G401 (cell line): Measurements from ENCODE around the gene ZNF341. TPM values are rescaled to one million over a fixed set of nuclear protein-coding genes. Genes with fewer than 3 reads are reported as not detected.

Experiments used
- DNase-seq: peaks from one replicate; pipeline ENCODE4 v3.0.0-alpha.2; 2015; ENCODE audit warnings: low spot score
- in situ Hi-C: cut with HindIII; loops from 2 replicates; pipeline ENCODE4 v1.10.0; 2016; ENCODE audit warnings: low sequenced_read_pairs, mixed read lengths
- total RNA-seq: library from RNA; depleted of rRNA; stranded (reverse); fragments of >200 nt; shearing (Covaris generic); gene quantifications from 2 replicates; pipeline ENCODE4 v1.2.3, GENCODE V29; 2014; rRNA removed

Gene ZNF341
- total RNA-seq, 1 experiment from 2014 or later: 2.3 TPM

DNA sequence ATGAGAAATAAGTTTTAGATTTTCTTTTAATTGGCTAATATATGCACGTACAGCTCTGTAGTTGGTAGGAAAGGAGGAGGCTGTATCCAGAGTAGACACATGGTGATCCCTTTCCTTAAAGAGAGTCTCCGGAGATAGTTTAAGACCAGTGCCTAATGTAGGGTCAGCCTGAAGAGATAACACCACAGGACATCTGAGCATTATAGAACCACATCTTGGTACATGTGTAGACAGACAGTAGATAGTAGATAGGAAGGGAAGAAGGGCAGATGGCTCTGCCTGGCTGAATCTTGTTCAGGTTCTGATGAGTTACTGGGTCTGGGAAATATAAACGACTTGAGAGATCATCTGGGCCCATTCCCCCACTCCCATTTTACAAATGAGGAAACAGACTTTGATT, 97.8 kb downstream of the ZNF341 start:
- DNase-seq: no peak
- in situ Hi-C loops: no loop called here

DNA sequence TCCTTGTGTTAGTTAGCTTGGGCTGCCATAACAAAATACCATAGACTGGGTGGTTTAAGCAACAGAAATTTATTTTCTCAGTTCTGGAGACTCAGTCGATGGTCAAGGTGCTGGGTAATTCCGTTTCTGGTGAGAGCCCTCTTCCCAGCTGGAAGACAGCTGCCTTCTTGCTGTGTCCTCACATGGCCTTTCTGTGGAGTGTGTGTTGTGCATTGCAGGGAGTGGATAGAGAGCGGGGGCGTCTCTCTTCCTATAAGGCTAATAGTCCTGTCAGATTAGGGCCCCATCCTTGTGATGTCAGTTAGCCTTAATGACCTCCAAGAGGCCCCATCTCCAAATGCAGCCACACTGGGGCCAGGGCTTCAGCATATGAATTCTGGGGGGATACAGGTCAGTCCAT, 98.6 kb downstream of the ZNF341 start:
- no peak for DNase-seq
- in situ Hi-C loops: no loop called here

DNA sequence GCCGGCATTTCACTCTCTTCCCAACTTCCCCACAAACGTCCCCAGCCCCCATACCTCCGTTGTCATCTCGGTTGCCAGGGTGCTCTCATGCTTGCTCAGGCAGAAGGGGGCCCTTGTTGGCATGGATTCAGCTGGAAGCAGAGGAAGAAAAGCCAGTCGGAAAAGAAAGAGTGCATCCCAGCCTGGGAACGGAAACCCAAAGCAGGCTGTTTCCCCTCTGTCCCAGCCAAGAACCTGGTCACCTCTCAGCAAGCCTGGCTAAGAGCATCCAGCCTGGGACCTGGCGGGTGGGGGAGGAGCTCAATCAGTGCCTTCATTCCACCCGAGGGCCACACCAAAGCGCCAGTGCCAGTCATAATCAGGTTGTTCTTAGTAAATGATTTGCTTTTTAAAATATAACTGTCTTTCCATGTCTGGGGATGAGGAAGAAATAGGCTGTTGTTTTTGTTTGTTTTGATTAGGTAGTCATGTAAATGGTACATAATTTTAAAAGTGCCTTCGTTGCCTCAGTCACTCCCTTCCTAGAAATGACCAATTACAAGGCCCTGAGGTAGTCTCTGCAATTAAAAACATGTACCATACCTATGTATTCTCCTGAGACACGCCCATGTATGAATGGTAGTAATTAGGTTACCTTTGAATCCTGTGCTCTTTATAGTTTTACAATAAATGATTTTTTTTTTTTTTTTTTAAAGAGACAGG, 100.5 kb downstream of the ZNF341 start:
- in situ Hi-C loops: no loop called here
- peak; percentile 74 for DNase-seq

DNA sequence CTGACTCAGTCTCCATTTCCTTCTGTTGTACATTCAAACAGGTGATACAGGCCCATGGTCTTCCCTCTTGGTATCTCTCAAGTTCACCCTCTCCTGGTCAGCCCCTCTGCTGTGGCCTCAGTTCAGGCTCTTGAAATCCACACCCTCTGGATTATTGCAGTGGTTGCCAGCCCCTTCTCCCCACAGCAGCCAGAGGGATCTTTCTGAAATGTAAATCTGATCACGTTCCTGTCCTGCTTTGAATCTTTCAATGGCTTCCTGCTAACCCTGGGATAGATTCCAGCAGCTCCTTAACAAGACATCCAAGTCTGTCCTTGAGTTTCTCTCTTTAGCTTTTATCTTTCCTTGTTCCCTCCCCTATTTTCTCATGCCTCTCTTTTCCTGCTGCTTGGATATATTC, 101.5 kb downstream of the ZNF341 start:
- in situ Hi-C loops: no loop called here
- DNase-seq: no peak

DNA sequence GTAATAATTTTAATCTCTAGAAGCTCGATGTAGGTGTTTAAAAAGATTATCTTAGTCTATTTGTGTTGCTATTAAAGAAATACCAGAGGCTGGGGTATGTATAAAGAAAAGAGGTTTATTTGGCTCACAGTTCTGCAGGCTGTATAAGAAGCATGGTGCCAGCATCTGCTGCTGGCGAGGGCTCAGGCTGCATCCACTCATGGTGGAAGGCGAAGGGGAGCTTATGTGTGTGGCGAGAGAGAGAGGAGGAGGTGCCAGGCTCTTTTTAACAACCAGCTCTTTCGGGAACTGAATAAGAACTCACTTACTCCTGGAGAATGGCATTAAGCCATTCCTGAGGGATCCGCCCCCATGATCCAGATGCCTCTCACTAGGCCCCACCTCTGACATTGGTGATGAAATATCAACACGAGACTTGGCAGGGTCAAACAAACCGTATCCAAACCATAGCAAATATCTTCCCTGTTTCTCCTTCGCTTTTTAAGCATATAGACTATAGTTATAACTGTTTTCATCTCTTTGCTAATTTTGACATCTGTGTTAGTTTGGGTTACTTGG, 103.9 kb downstream of the ZNF341 start:
- in situ Hi-C loops: no loop called here
- no peak for DNase-seq

DNA sequence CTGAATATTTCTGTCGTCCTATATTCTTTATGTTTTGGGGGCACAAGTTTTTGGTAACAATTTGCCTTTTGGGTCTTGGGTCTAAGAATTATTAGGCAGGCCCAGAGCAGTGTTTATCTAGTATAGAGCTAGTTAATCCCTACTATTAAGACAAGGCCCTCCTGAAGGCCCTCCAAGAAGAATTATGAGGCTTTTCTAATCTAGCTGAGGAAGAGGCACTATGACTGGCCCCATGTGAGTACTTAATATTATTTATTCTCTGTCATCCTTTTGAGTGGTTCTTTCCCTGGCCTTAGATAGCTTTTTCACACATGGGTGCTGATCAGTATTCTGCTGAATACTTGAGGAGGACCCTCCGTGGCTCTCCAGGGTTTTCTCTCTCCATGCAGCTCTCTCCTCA, 104.5 kb downstream of the ZNF341 start:
- DNase-seq: no peak
- in situ Hi-C loops: no loop called here

DNA sequence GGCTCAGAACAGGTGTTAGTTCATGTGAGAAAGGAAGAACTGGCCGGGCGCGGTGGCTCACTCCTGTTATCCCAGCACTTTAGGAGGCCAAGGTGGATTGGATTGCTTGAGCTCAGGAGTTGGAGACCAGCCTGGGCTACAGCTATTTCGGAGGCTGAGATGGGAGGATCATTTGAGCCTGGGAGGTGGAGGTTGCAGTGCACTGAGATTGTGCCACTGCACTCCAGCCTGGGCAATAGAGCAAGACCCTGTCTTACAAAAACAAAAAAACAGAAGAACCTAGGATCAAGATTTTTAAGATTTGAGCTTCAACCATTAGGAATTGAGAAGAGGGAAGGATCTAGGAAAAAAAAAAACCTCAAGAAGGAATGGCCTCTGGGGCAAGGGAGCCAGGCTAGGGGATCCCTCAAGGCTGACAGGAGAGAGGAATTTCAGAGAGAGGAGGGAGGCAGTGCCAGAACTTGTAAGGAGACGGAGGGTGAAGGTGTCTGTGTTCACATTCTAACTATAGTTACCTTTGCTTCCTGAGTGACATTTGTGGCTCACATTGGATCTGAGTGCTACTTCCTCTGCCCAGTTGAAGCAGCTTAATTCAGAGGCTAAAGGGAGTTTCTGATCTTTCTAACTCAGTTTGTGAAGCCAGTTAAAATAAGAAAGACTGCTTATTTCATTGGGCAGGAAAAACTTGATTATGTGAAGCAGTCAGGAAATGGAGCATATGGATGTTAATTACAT, 105.5 kb downstream of the ZNF341 start:
- in situ Hi-C loops: no loop called here
- DNase-seq: no peak

DNA sequence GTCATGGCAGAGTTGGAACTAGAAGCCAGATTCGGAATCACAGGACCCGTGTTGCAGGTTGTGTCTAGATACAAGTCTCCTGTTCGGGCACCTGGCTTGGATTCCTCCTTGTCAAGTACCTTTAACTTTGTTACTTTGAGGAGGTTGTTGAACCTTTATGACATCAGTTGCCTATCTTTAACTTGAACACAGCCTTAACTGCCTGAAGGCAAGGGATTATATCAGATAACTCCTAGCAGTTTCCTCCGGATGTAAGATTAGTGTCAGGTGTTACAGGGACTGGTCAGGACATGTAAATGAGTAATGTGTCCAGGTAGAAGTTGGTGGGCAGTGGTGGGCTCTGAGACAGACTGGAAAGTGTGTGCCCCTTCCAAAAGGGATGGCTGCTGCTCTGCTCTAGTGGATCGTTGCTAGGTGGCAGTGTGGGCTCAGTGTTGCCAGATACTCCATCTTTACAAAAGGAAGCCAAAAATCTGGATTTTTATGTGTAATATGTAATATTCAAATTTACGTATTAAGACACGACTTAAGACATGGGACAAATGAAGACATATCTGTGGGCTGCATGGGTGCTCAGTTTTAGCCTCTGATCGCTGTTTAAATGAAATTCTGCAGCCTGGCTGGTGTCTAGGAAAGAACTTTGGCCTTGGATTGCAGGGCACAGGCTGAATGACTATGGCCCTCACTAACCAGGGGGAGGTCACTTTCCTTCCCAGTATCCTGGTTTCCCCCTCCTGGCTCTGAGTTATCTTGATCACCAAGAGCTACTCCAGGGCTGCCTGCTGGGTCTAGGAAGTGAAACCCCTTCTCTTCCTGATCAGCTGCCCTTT, 106.5 kb downstream of the ZNF341 start:
- DNase-seq: no peak
- in situ Hi-C loops: no loop called here

DNA sequence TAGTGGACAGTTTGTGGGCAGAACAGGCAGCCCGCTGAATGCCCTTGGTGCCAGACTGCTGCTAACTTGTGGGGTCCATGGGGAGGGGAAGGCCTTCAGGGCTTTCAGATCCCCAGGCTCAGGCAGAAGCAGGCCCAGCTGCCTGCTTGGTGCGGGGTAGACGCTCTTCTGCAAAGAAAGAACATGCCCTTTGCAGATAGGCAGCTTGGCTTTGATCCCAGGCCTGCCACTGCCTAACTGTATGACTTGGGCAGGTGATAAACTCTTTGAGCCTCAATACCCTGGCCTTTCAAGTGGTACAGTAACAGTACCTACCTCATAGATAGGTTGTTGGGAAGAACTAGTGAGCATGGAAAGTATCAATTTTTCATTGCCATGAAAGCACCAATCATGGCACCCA, 107.8 kb downstream of the ZNF341 start:
- DNase-seq: no peak
- in situ Hi-C loops: no loop called here

DNA sequence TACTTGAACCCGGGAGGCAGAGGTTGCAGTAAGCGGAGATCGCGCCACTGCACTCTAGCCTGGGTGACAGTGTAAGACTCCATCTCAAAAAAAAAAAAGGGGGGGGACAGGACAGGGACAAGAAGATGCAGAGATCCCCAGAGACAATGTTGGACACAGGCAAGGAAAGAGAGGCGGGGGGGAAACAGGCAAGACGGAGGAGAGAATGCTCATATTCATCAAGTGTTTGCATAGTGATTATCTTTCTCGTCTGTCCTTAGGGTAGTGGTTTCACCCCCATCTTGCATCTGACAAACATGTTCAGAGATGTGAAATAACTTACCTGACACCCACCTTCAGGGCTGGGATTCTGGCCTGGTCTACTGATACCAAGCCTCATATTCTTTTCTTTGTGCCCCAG, 108.4 kb downstream of the ZNF341 start:
- in situ Hi-C loops: no loop called here
- DNase-seq: no peak

DNA sequence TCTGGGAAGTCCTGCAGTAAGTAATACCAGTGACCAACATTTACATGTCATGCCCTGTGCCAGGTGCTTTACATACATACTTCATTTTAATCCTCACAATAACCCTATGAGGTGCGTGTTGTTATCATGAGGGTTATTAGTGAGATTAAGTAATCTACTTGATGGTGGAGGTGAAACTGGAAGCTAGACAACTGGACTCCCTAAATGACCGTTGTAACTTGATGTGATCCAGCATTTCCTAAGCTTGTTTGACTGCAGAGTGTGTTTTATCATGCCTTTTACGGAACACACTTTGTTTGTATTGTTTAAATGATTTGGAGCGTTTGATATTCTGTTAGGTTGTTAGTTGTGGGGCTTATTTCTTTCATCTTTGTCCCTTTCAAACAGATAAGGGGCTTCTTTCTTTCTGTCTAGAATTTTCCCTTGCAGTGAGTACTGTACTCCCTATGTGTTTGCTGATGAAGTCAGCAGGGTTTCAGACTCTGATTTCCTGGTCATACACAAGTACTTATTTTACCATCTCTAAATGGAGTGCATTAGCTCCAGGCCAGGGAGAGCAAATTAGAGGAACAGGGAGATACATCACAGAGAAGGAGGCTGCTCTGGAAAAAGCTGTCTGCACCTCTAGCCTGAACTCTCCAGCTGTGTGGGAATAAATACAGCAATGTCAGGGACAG, 109.1 kb downstream of the ZNF341 start:
- in situ Hi-C loops: no loop called here
- DNase-seq: no peak

DNA sequence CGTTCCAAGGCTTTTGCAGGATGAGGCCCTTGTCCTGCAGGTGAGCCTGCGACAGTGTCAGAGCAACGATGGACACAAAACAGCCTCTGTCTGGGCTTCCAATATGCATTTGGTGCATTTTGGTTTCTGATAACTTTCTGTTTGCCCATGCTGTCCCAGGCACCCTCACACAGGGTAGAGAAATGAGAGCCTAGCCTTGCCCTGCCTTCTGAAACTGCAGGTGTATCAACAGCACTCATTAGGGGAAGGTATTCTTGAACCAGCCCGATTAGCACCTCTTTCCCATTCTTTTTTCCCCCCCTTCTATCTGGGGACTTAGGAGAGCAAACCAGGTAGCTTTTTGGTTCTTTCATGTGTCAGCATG, 109.6 kb downstream of the ZNF341 start:
- DNase-seq: no peak
- in situ Hi-C loops: no loop called here

Other genes with a start within 250 kb of the ZNF341 start
- gene CBFA2T2, start 241.9 kb upstream of the ZNF341 start, total RNA-seq: 7.8 and 22.3 TPM in 2 replicates
- 0.20 TPM in 1 of 2 replicates, not detected in the other for gene C20orf144, start 69.7 kb upstream of the ZNF341 start, total RNA-seq
- not detected in 2 replicates for gene ACTL10, start 65.1 kb upstream of the ZNF341 start, total RNA-seq
- 69.9 and 72.1 TPM in 2 replicates for gene NECAB3, start 57.6 kb upstream of the ZNF341 start, total RNA-seq
- 44.1 and 44.2 TPM in 2 replicates for gene E2F1, start 45.6 kb upstream of the ZNF341 start, total RNA-seq
- 1.3 and 1.6 TPM in 2 replicates for gene PXMP4, start 11.7 kb upstream of the ZNF341 start, total RNA-seq
- 71.3 and 87.4 TPM in 2 replicates for gene CHMP4B, start 79.4 kb downstream of the ZNF341 start, total RNA-seq